ENCODE measurements around the gene SORT1. TPM values are rescaled to one million over a fixed set of nuclear protein-coding genes. Genes with fewer than 3 reads are reported as not detected.

Gene SORT1
- total and polyA plus RNA-seq, 2 of the 8 experiments (the other 6 are each of a cell fraction or from before 2014, with no cell fraction given), result 18.7 to 69.6 TPM

- TF ChIP-seq HDAC6 (IDR thresholded peaks at IDR 0.05; ENCODE audit: low read depth, low read length) (no peak), BCL11A (IDR thresholded peaks at IDR 0.05; ENCODE audit: low read depth in 2 of 2, low read length in 2 of 2) (no peak), TBP (IDR thresholded peaks at IDR 0.05; ENCODE audit: low read depth, low read length) (no peak), ATF2 (IDR thresholded peaks at IDR 0.05; ENCODE audit: low read length) (no peak), POU5F1 (IDR thresholded peaks at IDR 0.05; ENCODE audit: low read depth, low read length) (no peak), TEAD4 (IDR thresholded peaks at IDR 0.05; ENCODE audit: low read depth, low read length) (no peak), SP2 (IDR thresholded peaks at IDR 0.05; ENCODE audit: low read length) (no peak), KDM5A (IDR thresholded peaks at IDR 0.05; ENCODE audit: low read length) (no peak), TAF1 (IDR thresholded peaks at IDR 0.05; ENCODE audit: low read depth, low read length) (no peak)
These were observed 28.5 kb downstream of the SORT1 start (continued) for GRCh38 chr1:109369167-109369746.
